CD4-positive, CD25-positive, alpha-beta regulatory T cell (primary cell): ENCODE data around the gene LCOR. TPM values are rescaled to one million over a fixed set of nuclear protein-coding genes. Genes with fewer than 3 reads are reported as not detected.

ENCODE experiments used
- ATAC-seq, 2 donors: fragments of 150-1000 bp; cut with Tn5 transposase; one replicate each; pipeline ENCODE4 v1.10.0; 2021; ENCODE audit warnings: low read depth in 2 of 2, moderate number of reproducible peaks in 2 of 2, moderate library complexity in 1 of 2
- DNase-seq, 3 donors: peaks; one replicate each; pipeline versions ENCODE4 v3.0.0 to v3.0.0-alpha.2; 2012 to 2022; ENCODE audit warnings: mixed read lengths in 1 of 3
- H3K27ac ChIP-seq: one replicate; pipeline ENCODE4 v1.7.0; 2013; ENCODE audit warnings: mild to moderate bottlenecking, low read length; ENCODE audit not compliant: insufficient read depth, poor library complexity, severe bottlenecking
- H3K27me3 ChIP-seq: one replicate; pipeline ENCODE4 v1.7.0; 2013; ENCODE audit warnings: low read length; ENCODE audit not compliant: control insufficient read depth, insufficient read depth
- H3K36me3 ChIP-seq: one replicate; pipeline ENCODE4 v1.7.0; 2013; ENCODE audit warnings: mild to moderate bottlenecking, low read length, moderate library complexity; ENCODE audit not compliant: control insufficient read depth, insufficient read depth
- H3K4me1 ChIP-seq: 2 replicates; pipeline ENCODE4 v1.7.0; 2013; ENCODE audit warnings: mild to moderate bottlenecking, low read length; ENCODE audit not compliant: insufficient read depth, control insufficient read depth, poor library complexity, severe bottlenecking
- H3K4me3 ChIP-seq: one replicate; pipeline ENCODE4 v1.7.0; 2013; ENCODE audit warnings: low read depth, mild to moderate bottlenecking, low read length, moderate library complexity
- H3K9me3 ChIP-seq, 2 experiments: 1 replicate in 1 of 2; 2 replicates in 1 of 2; pipeline ENCODE4 v1.7.0; 2013; ENCODE audit warnings: low read length in 2 of 2, mild to moderate bottlenecking in 1 of 2, moderate library complexity in 1 of 2; ENCODE audit not compliant: control insufficient read depth in 2 of 2
- H3K27ac Mint-ChIP-seq, 3 donors: one replicate each; pipeline ENCODE4 v1.8.0; 2020 to 2022; ENCODE audit warnings: mild to moderate bottlenecking in 3 of 3, mixed read lengths in 3 of 3, moderate library complexity in 2 of 3
- H3K27me3 Mint-ChIP-seq: one replicate; pipeline ENCODE4 v1.8.0; 2022; ENCODE audit warnings: mild to moderate bottlenecking, mixed read lengths
- H3K36me3 Mint-ChIP-seq: one replicate; pipeline ENCODE4 v1.8.0; 2020; ENCODE audit warnings: mixed read lengths
- H3K4me1 Mint-ChIP-seq, 4 donors: one replicate each; pipeline ENCODE4 v1.8.0; 2020 to 2022; ENCODE audit warnings: mixed read lengths in 4 of 4, mild to moderate bottlenecking in 1 of 4
- H3K4me3 Mint-ChIP-seq, 4 donors: one replicate each; pipeline ENCODE4 v1.8.0; 2020 to 2022; ENCODE audit warnings: mild to moderate bottlenecking in 4 of 4, mixed read lengths in 4 of 4, moderate library complexity in 3 of 4
- H3K9me3 Mint-ChIP-seq, 7 donors: one replicate each; pipeline ENCODE4 v1.8.0; 2020 to 2022; ENCODE audit warnings: mixed read lengths in 7 of 7, mild to moderate bottlenecking in 3 of 7, moderate library complexity in 2 of 7
- polyA plus RNA-seq, 4 donors: library from polyadenylated mRNA; unstranded; fragments of 300-500 nt; fragmentation: Illumina TruSeq; gene quantifications; one replicate each; pipeline ENCODE4 v1.2.3, GENCODE V29; 2021
- total RNA-seq: library from RNA; stranded (reverse); gene quantifications from one replicate; pipeline ENCODE4 v1.2.3, GENCODE V29; 2022

The LCOR gene
- total and polyA plus RNA-seq, 5 donors from 2014 or later: 12.7 to 63.1 (median 16.7) TPM

GRCh38 chr10:96895662-96896424 lies 63.7 kb downstream of the LCOR start:
- Mint-ChIP-seq H3K36me3 (peaks cover 14% of the 10 kb centered on the region), H3K4me1 (peaks cover 43 to 56% (median 47%) of the 10 kb centered on the region in 4 donors), H3K27ac (peak overlapping the region in 1 of 3 donors; percentile 7), H3K4me3 (peak overlapping the region in 1 of 4 donors; percentile 2), H3K27me3 (no peaks in the 10 kb centered on the region), H3K9me3 (peaks cover 0 to 8% (median 4%) of the 10 kb centered on the region in 7 donors)
- Histone ChIP-seq H3K27me3 (no peaks in the 10 kb centered on the region), H3K9me3 (peaks cover 0 to 7% of the 10 kb centered on the region in 2 experiments), H3K4me1 (no peaks in the 10 kb centered on the region), H3K4me3 (no peak overlapping the region), H3K36me3 (peaks cover 9% of the 10 kb centered on the region), H3K27ac (no peak overlapping the region)
- ATAC-seq (no peak), DNase-seq (no peak)

- H3K36me3 ChIP-seq: peaks cover 4% of the 10 kb centered on the region
- Mint-ChIP-seq H3K9me3 (peaks cover 0 to 2% (median under 1%) of the 10 kb centered on the region in 7 donors), H3K36me3 (peaks cover 11% of the 10 kb centered on the region), H3K4me3 (no peak overlapping the region), H3K27me3 (no peaks in the 10 kb centered on the region), H3K27ac (peak overlapping the region in 2 of 3 donors; percentile 5 to 35), H3K4me1 (peaks cover 46 to 53% (median 49%) of the 10 kb centered on the region in 4 donors)
- no peaks in the 10 kb centered on the region for H3K27me3 ChIP-seq
- H3K9me3 ChIP-seq: no peaks in the 10 kb centered on the region
- H3K4me1 ChIP-seq: no peaks in the 10 kb centered on the region
- no peak overlapping the region for H3K4me3 ChIP-seq
- DNase-seq (no peak), ATAC-seq (no peak)
- H3K27ac ChIP-seq: no peak overlapping the region
These were observed 64.9 kb downstream of the LCOR start for GRCh38 chr10:96896884-96897589.

DNA sequence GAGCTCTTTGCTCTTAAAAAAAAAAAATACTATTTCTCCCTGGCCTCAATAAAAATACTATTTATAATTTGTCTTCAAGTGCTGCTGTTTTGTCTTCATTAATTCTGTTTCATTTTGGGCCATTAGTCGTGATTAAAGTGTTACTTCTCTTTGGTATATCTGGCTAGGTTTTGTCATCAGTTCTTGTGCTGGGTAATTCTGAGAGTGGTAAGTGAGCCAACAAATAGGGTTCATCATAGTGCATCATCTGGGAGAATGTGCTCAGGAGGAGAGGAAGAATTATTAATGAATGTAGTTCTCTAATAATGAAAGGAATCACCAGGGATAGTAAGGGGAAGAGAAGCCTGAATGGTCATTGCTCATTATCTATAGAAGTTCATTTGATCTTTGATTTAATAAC lies 70.0 kb downstream of the LCOR start:
- Histone ChIP-seq H3K27ac (no peak overlapping the region), H3K4me3 (no peak overlapping the region), H3K4me1 (peaks cover 8% of the 10 kb centered on the region), H3K9me3 (no peaks in the 10 kb centered on the region), H3K27me3 (no peaks in the 10 kb centered on the region), H3K36me3 (no peaks in the 10 kb centered on the region)
- Mint-ChIP-seq H3K9me3 (no peaks in the 10 kb centered on the region), H3K4me3 (peak overlapping the region in 1 of 4 donors; percentile 12), H3K27ac (peak overlapping the region in 1 of 3 donors; percentile 7), H3K36me3 (peaks cover 4% of the 10 kb centered on the region), H3K27me3 (no peaks in the 10 kb centered on the region), H3K4me1 (peaks cover 38 to 67% (median 60%) of the 10 kb centered on the region in 4 donors)
- no peak for DNase-seq
- ATAC-seq: no peak

DNA sequence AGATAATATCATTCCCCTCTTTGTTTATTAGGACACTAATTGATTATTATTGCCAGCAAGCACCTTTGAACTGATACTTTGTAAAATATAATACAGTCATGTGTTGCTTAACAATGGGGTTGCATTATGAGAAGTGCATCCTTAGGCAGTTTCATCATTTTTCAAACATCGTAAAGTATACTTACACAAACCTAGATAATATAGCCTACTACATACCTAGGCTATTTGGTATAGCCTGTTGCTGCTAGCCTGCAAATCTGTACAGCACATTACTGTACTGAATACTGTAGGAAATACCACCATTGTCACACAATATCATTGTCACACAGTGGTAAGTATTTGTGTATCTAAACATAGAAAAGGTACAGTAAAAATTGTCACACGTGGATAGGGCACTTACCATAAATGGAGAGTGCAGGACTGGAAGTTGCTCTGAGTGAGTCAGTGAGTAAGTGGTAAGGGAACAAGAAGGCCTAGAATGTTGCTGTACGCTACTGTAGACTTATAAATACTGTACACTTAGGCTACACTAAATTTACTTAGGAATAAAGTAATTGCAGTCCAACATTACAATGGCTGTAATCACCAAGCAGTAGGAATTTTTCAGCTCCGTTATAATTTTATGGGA lies 70.7 kb downstream of the LCOR start:
- Mint-ChIP-seq H3K36me3 (peaks cover 9% of the 10 kb centered on the region), H3K27ac (peak overlapping the region in 1 of 3 donors; percentile 23), H3K27me3 (no peaks in the 10 kb centered on the region), H3K9me3 (no peaks in the 10 kb centered on the region), H3K4me1 (peaks cover 33 to 64% (median 55%) of the 10 kb centered on the region in 4 donors), H3K4me3 (no peak overlapping the region)
- no peaks in the 10 kb centered on the region for H3K9me3 ChIP-seq
- H3K36me3 ChIP-seq: no peaks in the 10 kb centered on the region
- H3K27ac ChIP-seq: no peak overlapping the region
- DNase-seq: no peak
- H3K27me3 ChIP-seq: no peaks in the 10 kb centered on the region
- H3K4me3 ChIP-seq: no peak overlapping the region
- no peak for ATAC-seq
- H3K4me1 ChIP-seq: peaks cover 10% of the 10 kb centered on the region

- no peaks in the 10 kb centered on the region for H3K27me3 ChIP-seq
- no peak overlapping the region for H3K27ac Mint-ChIP-seq
- H3K4me1 Mint-ChIP-seq: peaks cover 34 to 59% (median 50%) of the 10 kb centered on the region in 4 donors
- H3K27ac ChIP-seq: no peak overlapping the region
- peaks cover 10% of the 10 kb centered on the region for H3K4me1 ChIP-seq
- no peak overlapping the region for H3K4me3 ChIP-seq
- ATAC-seq (no peak), DNase-seq (no peak)
- H3K9me3 Mint-ChIP-seq: no peaks in the 10 kb centered on the region
- H3K36me3 ChIP-seq: peaks cover 4% of the 10 kb centered on the region
- H3K27me3 Mint-ChIP-seq: no peaks in the 10 kb centered on the region
- peaks cover 21% of the 10 kb centered on the region for H3K36me3 Mint-ChIP-seq
- no peaks in the 10 kb centered on the region for H3K9me3 ChIP-seq
- no peak overlapping the region for H3K4me3 Mint-ChIP-seq
These were observed 72.5 kb downstream of the LCOR start for GRCh38 chr10:96904648-96905047.

DNA sequence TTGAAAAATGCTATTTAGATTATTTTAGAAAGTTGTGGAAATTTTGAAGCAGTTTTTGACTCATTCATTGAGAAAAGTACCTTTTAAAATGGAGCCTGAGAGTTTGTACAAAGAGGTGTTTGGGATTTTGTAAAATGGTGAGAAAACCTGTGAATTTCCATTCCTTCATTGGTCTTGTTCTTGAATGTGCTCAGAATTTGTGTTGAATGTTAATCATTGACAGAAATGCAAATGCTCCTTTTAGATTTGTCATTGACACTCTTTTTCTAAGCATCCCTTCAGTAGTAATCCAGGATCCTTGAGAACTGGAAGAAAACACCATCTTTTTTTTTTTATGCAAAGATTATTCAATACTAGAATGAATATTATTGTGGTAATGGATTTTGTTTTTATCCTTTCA lies 74.8 kb downstream of the LCOR start:
- Mint-ChIP-seq H3K36me3 (peaks cover 22% of the 10 kb centered on the region), H3K27me3 (no peaks in the 10 kb centered on the region), H3K9me3 (no peaks in the 10 kb centered on the region), H3K27ac (peak overlapping the region in 1 of 3 donors; percentile 12), H3K4me1 (peaks cover 31 to 64% (median 54%) of the 10 kb centered on the region in 4 donors), H3K4me3 (no peak overlapping the region)
- Histone ChIP-seq H3K4me3 (no peak overlapping the region), H3K27ac (no peak overlapping the region), H3K36me3 (peaks cover 7% of the 10 kb centered on the region), H3K27me3 (no peaks in the 10 kb centered on the region), H3K4me1 (peaks cover 10% of the 10 kb centered on the region), H3K9me3 (no peaks in the 10 kb centered on the region)
- DNase-seq: no peak
- ATAC-seq: no peak

GRCh38 chr10:96910488-96911395 lies 78.6 kb downstream of the LCOR start:
- DNase-seq (peak in 2 of 3 donors; percentile 29 to 65), ATAC-seq (peak in 1 of 2 donors; percentile 39)
- Mint-ChIP-seq H3K9me3 (peaks cover 0 to 2% (median 0%) of the 10 kb centered on the region in 7 donors), H3K27me3 (no peaks in the 10 kb centered on the region), H3K27ac (peak overlapping the region in 2 of 3 donors; percentile 5 to 84), H3K36me3 (peaks cover 35% of the 10 kb centered on the region), H3K4me3 (peak overlapping the region in 1 of 4 donors; percentile 28), H3K4me1 (peaks cover 23 to 48% (median 35%) of the 10 kb centered on the region in 4 donors)
- no peak overlapping the region for H3K4me3 ChIP-seq
- H3K27me3 ChIP-seq: no peaks in the 10 kb centered on the region
- H3K4me1 ChIP-seq: peaks cover 6% of the 10 kb centered on the region
- no peak overlapping the region for H3K27ac ChIP-seq
- H3K36me3 ChIP-seq: peaks cover 17% of the 10 kb centered on the region
- no peaks in the 10 kb centered on the region for H3K9me3 ChIP-seq
